SHP77 (cell line): ENCODE data around the gene C14orf132.

Experiments
- DNase-seq, 2 experiments: peaks; one replicate each; lab custom pipeline; 2025; lab: John Stamatoyannopoulos, UW

The C14orf132 gene

GRCh38 chr14:96118391-96118790, 79.2 kb downstream of the C14orf132 start:
- DNase-seq = no peak

- DNase-seq = no peak
Measured at GRCh38 chr14:96119947-96120346, 80.8 kb downstream of the C14orf132 start.

- DNase-seq = no peak
Measured at GRCh38 chr14:96120392-96120791, 81.2 kb downstream of the C14orf132 start.

- no peak for DNase-seq
Measured at GRCh38 chr14:96120941-96121340, 81.8 kb downstream of the C14orf132 start.

- DNase-seq = no peak
Measured at GRCh38 chr14:96121660-96122395, 82.7 kb downstream of the C14orf132 start.

- no peak for DNase-seq
Measured at GRCh38 chr14:96122496-96122895, 83.3 kb downstream of the C14orf132 start.

GRCh38 chr14:96125536-96125935, 86.4 kb downstream of the C14orf132 start:
- peak; percentile 22 to 31 for DNase-seq

- no peak for DNase-seq
Measured at GRCh38 chr14:96126339-96126782, 87.2 kb downstream of the C14orf132 start.

GRCh38 chr14:96126783-96127271, 87.7 kb downstream of the C14orf132 start:
- DNase-seq = peak; percentile 86 to 93

GRCh38 chr14:96129128-96129736, 90.1 kb downstream of the C14orf132 start:
- no peak for DNase-seq

GRCh38 chr14:96130391-96130790, 91.2 kb downstream of the C14orf132 start:
- DNase-seq = no peak

- DNase-seq = no peak
Measured at GRCh38 chr14:96130854-96131253, 91.7 kb downstream of the C14orf132 start.

GRCh38 chr14:96131836-96132235, 92.7 kb downstream of the C14orf132 start:
- no peak for DNase-seq

GRCh38 chr14:96134508-96134907, 95.3 kb downstream of the C14orf132 start:
- DNase-seq = no peak

GRCh38 chr14:96135285-96135684, 96.1 kb downstream of the C14orf132 start:
- DNase-seq = no peak

GRCh38 chr14:96136371-96137005, 97.3 kb downstream of the C14orf132 start:
- peak in 1 of 2 experiments; percentile 13 for DNase-seq

GRCh38 chr14:96138241-96138640, 99.1 kb downstream of the C14orf132 start:
- DNase-seq = no peak

GRCh38 chr14:96139169-96139568, 100.0 kb downstream of the C14orf132 start:
- DNase-seq = no peak

GRCh38 chr14:96139879-96140278, 100.7 kb downstream of the C14orf132 start:
- DNase-seq = no peak

GRCh38 chr14:96140952-96141351, 101.8 kb downstream of the C14orf132 start:
- DNase-seq = no peak
